ENCODE measurements around the gene USP6NL.

The USP6NL gene

DNA sequence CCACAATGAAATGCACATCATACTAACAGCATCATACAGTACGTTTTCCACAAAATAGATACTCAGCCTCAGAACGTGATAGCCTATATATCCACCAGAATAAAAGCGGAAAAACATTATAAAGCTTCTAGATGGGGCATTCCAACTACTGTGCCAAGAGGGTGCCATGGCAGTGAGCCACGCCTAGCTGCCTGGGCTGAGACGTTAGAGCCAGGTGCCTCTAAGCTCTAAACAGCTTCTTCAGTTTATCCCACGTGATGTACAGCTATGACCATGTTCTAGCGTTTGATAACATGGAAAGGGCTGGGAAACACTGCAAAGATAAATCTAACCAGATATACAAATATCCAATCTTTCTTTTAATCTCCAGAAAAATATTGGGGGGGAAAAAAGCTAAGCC lies 17.8 kb downstream of the USP6NL start:
- Histone ChIP-seq H3K9me3 (ENCODE audit: control insufficient read depth, low read length) (no peaks in the 10 kb centered on the region), H3K27me3 (ENCODE audit: control insufficient read depth, insufficient read depth, low read length) (no peaks in the 10 kb centered on the region), H3K4me3 (ENCODE audit: low read depth, low read length) (no peak overlapping the region), H3K36me3 (ENCODE audit: control insufficient read depth, insufficient read depth, low read length) (no peaks in the 10 kb centered on the region), H2AFZ (no peak overlapping the region), H3K9ac (no peak overlapping the region), H3K4me2 (ENCODE audit: low read length) (no peak overlapping the region), H3K4me1 (no peaks in the 10 kb centered on the region), H3K79me2 (peaks cover 9% of the 10 kb centered on the region), H3K27ac (no peak overlapping the region)
- no peak for TF ChIP-seq CTCF (IDR thresholded peaks at IDR 0.05)

DNA sequence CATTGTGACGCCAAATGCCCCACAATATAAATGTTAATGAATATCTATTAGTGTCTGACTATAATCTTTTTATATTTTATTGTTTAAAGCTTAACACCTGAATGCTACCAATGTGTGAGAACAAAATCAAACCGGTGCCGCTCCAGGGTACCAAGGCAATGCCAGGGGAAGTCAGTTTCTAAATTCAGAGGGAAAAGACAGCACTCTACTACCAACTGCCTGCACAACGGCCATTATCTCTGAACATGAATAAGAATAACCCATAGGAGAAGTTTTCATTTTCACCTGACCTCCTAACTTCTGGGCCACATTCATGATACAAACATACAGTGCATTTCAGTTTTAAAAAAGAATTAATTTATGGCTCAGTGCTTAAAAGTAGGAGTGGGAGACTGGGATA lies 21.7 kb downstream of the USP6NL start:
- H3K79me2 ChIP-seq, result peaks cover 22% of the 10 kb centered on the region
- no peak overlapping the region for H3K4me3 ChIP-seq (ENCODE audit: low read depth, low read length)
- no peak overlapping the region for H2AFZ ChIP-seq
- no peak overlapping the region for H3K9ac ChIP-seq
- no peaks in the 10 kb centered on the region for H3K36me3 ChIP-seq (ENCODE audit: control insufficient read depth, insufficient read depth, low read length)
- H3K4me2 ChIP-seq (ENCODE audit: low read length), result no peak overlapping the region
- TF ChIP-seq CTCF (IDR thresholded peaks at IDR 0.05), result no peak
- no peak overlapping the region for H3K27ac ChIP-seq
- H3K9me3 ChIP-seq (ENCODE audit: control insufficient read depth, low read length), result no peaks in the 10 kb centered on the region
- no peaks in the 10 kb centered on the region for H3K27me3 ChIP-seq (ENCODE audit: control insufficient read depth, insufficient read depth, low read length)
- no peaks in the 10 kb centered on the region for H3K4me1 ChIP-seq

- Histone ChIP-seq H3K4me2 (ENCODE audit: low read length) (no peak overlapping the region), H3K9ac (no peak overlapping the region), H3K4me3 (ENCODE audit: low read depth, low read length) (no peak overlapping the region), H2AFZ (no peak overlapping the region), H3K9me3 (ENCODE audit: control insufficient read depth, low read length) (no peaks in the 10 kb centered on the region), H3K27ac (no peak overlapping the region), H3K79me2 (peaks cover 24% of the 10 kb centered on the region), H3K36me3 (ENCODE audit: control insufficient read depth, insufficient read depth, low read length) (no peaks in the 10 kb centered on the region), H3K4me1 (no peaks in the 10 kb centered on the region), H3K27me3 (ENCODE audit: control insufficient read depth, insufficient read depth, low read length) (no peaks in the 10 kb centered on the region)
- no peak for TF ChIP-seq CTCF (IDR thresholded peaks at IDR 0.05)
Measured at GRCh38 chr10:11588873-11589574, 22.4 kb downstream of the USP6NL start.

DNA sequence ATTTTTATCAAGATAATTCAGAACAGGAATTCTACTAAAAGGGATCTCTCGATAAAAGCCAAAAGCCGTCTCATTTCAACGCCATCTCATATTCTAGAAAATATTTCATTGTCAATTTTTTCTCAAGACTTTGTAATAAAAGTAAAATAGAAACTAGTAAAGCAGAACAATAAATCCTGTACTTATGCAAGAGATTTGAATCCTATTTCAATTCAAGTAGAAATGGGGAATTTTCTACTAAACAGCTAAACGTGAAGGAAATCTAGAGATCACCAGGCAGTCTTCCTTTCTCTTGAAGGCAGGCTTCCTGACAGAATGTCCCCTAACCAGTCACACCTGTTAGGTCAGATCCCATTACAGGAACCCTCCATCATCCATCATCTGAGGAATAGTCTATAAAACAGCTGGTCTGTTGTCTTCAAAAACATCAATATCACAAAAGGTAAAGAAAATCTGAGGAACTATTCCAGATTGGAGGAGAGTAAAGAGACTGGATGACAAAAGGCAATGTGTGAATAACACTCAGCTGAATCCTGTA lies 23.7 kb downstream of the USP6NL start:
- Histone ChIP-seq H3K4me1 (no peaks in the 10 kb centered on the region), H3K36me3 (ENCODE audit: control insufficient read depth, insufficient read depth, low read length) (no peaks in the 10 kb centered on the region), H3K9me3 (ENCODE audit: control insufficient read depth, low read length) (no peaks in the 10 kb centered on the region), H3K27me3 (ENCODE audit: control insufficient read depth, insufficient read depth, low read length) (no peaks in the 10 kb centered on the region), H2AFZ (no peak overlapping the region), H3K4me2 (ENCODE audit: low read length) (no peak overlapping the region), H3K27ac (no peak overlapping the region), H3K4me3 (ENCODE audit: low read depth, low read length) (no peak overlapping the region), H3K79me2 (peaks cover 31% of the 10 kb centered on the region), H3K9ac (no peak overlapping the region)
- TF ChIP-seq CTCF (IDR thresholded peaks at IDR 0.05), result no peak

DNA sequence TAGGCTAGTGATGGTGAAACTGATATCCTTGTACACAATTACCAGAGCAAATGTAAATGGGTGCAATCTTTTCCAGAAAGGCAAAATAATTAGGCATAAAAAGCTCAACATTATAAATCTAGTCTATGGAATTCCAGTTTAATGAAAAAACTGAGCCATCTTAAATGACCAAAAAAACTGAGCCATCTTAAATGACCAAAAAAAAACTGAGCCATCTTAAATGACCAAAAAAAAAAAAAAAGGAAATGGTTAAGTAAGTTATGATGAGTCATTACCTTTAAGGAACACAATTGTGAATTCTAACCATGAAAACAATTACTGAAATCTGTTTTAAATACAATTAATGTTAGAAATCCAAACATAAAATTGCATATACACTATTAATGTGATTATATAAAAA lies 25.3 kb downstream of the USP6NL start:
- Histone ChIP-seq H3K4me1 (no peaks in the 10 kb centered on the region), H3K9ac (no peak overlapping the region), H3K9me3 (ENCODE audit: control insufficient read depth, low read length) (no peaks in the 10 kb centered on the region), H3K79me2 (peaks cover 32% of the 10 kb centered on the region), H3K4me3 (ENCODE audit: low read depth, low read length) (no peak overlapping the region), H3K36me3 (ENCODE audit: control insufficient read depth, insufficient read depth, low read length) (no peaks in the 10 kb centered on the region), H3K27me3 (ENCODE audit: control insufficient read depth, insufficient read depth, low read length) (no peaks in the 10 kb centered on the region), H2AFZ (no peak overlapping the region), H3K4me2 (ENCODE audit: low read length) (no peak overlapping the region), H3K27ac (no peak overlapping the region)
- no peak for TF ChIP-seq CTCF (IDR thresholded peaks at IDR 0.05)
